Measurements from ENCODE around the gene CXXC5. TPM values are rescaled to one million over a fixed set of nuclear protein-coding genes. Genes with fewer than 3 reads are reported as not detected.

The CXXC5 gene
- total and polyA plus RNA-seq, 9 of the 15 experiments (the other 6 are each of a cell fraction or from before 2014, with no cell fraction given): 1.9 to 123 (median 45.8) TPM

- FAIRE-seq (no peak), DNase-seq (ENCODE audit: extremely low read depth in 1 of 4, low spot score in 3 of 4) (no peak), ATAC-seq (no peak)
- Histone ChIP-seq H3K9ac (ENCODE audit: insufficient read depth in 1 of 2, low read depth in 2 of 2, low read length in 2 of 2) (peak overlapping the region in 1 of 2 experiments; percentile 39; a peak in 1 of 4 replicates), H3K4me3 (no peak overlapping the region), H3K9me3 (replicated peaks; ENCODE audit: control insufficient read depth, insufficient read depth, low read depth, low read length) (no peaks in the 10 kb centered on the region), H3K4me1 (replicated peaks in 1 of 2; ENCODE audit: control insufficient read depth in 2 of 2, insufficient read depth in 2 of 2, low read length in 2 of 2) (peaks cover 41 to 59% of the 10 kb centered on the region in 2 experiments), H3K36me3 (ENCODE audit: control insufficient read depth, insufficient read depth, low read length) (peaks cover 5% of the 10 kb centered on the region; the same call in 1 of the 3 replicates), H2AFZ (ENCODE audit: low read depth, low read length) (no peak overlapping the region), H3K4me2 (ENCODE audit: insufficient read depth, low read length) (no peak overlapping the region), H4K20me1 (replicated peaks; ENCODE audit: control insufficient read depth, insufficient read depth, low read length) (no peaks in the 10 kb centered on the region), H3K27me3 (ENCODE audit: control insufficient read depth in 2 of 2, insufficient read depth in 2 of 2, low read length in 2 of 2) (no peaks in the 10 kb centered on the region), H3K79me2 (ENCODE audit: control insufficient read depth, insufficient read depth, low read length) (peaks cover 21% of the 10 kb centered on the region; the same call in 2 of the 3 replicates), H3K27ac (ENCODE audit: extremely low read depth, low read depth, low read length) (no peak overlapping the region), H3K9me1 (ENCODE audit: control insufficient read depth, insufficient read depth, low read length) (no peaks in the 10 kb centered on the region)
- TF ChIP-seq ZNF740 (CRISPR knock-in tag; IDR thresholded peaks at IDR 0.05) (0 out of 2 replicates have a peak, but pooled peaks have one; percentile 48), ZNF740 (tag; IDR thresholded peaks at IDR 0.05) (no peak), GTF2B (IDR thresholded peaks at IDR 0.05; ENCODE audit: extremely low read depth, insufficient read length) (no peak), HDGF (IDR thresholded peaks at IDR 0.05) (no peak), PURB (CRISPR knock-in tag; IDR thresholded peaks at IDR 0.05; ENCODE audit: low read depth) (no peak), NCOA6 (IDR thresholded peaks at IDR 0.05) (no peak), STAG1 (CRISPR knock-in tag; IDR thresholded peaks at IDR 0.05; ENCODE audit: borderline replicate concordance) (0 out of 2 replicates have a peak, but pooled peaks have one; percentile 17), SIN3A (IDR thresholded peaks at IDR 0.05; ENCODE audit: borderline replicate concordance in 2 of 2, control insufficient read depth in 1 of 2, low read depth in 2 of 2, low read length in 2 of 2) (no peak), PHF8 (IDR thresholded peaks at IDR 0.05; ENCODE audit: borderline replicate concordance, low read length) (no peak), GTF2E2 (tag; IDR thresholded peaks at IDR 0.05) (no peak), NFE2 (IDR thresholded peaks at IDR 0.05; ENCODE audit: low read depth) (no peak)
- WGBS (ENCODE audit: insufficient coverage, low coverage, missing lambda C conversion rate): 85% methylated on average over 10 of the region's 11 CpGs
- POLR2A ChIA-PET: interaction anchor here (0.7 to 1.6 kb wide), 2 partner anchors 8 to 13 kb away, joined by 3 read pairs; partner anchors contain the start of gene CXXC5
- in situ Hi-C loops (cut with MboI) (loop anchor here (10.0 kb wide), 1 partner anchor 215 kb away; no protein-coding TSS in a partner anchor), intact Hi-C loops (cut with micrococcal nuclease) (loop anchor here (5.0 to 10.0 kb wide), 3 partner anchors 122 to 325 kb away; no protein-coding TSS in a partner anchor)
- CTCF ChIA-PET (ENCODE audit: low intra/inter-chr PET ratio): no interaction called here
- BruUV-seq (replicated peaks): no TSS peak
Observed at GRCh38 chr5:139639619-139640380, 8.3 kb upstream of the CXXC5 start.

All from K562 (cell line).